Suprapubic skin (tissue), 4 donors: ENCODE data around the gene PDE6D.

Experiments used
- CTCF ChIP-seq, 2 donors: fragments of 200-600 bp in 1 of 2; fragments of 450-650 bp in 1 of 2; sonication (generic) in 1 of 2; IDR thresholded peaks; one replicate each; pipeline ENCODE4 v1.5.1; 2016 to 2019; ENCODE audit warnings: antibody characterized with exemption in 2 of 2, mild to moderate bottlenecking in 1 of 2, moderate library complexity in 1 of 2
- EP300 ChIP-seq: sonication (generic); formaldehyde crosslinking; IDR thresholded peaks from one replicate; pipeline ENCODE4 v1.6.1; 2017; ENCODE audit warnings: antibody characterized with exemption
- POLR2A ChIP-seq, 2 donors: fragments of 450-650 bp; IDR thresholded peaks; one replicate each; pipeline ENCODE4 v1.6.1; 2017; ENCODE audit warnings: antibody characterized with exemption in 2 of 2, mild to moderate bottlenecking in 2 of 2, moderate library complexity in 2 of 2
- POLR2AphosphoS5 ChIP-seq, 3 donors: sonication (generic); formaldehyde crosslinking; IDR thresholded peaks; one replicate each; pipeline ENCODE4 v1.6.1; 2017; ENCODE audit warnings: antibody characterized with exemption in 3 of 3

GRCh38 chr2:231684314-231685223 is 96.5 kb downstream of the PDE6D start:
- TF ChIP-seq POLR2A (IDR thresholded peaks at IDR 0.05) = no peak
- no peak for TF ChIP-seq CTCF (IDR thresholded peaks at IDR 0.05)
- TF ChIP-seq EP300 = no peak
- no peak for TF ChIP-seq POLR2AphosphoS5 (IDR thresholded peaks at IDR 0.05)
